SK-N-SH treated with all-trans-retinoic acid at 6 μM for 48 hours (cell line): ENCODE results near the gene SLC9A7.
"Not testable (repeated sequence)": the region's sequence is repeated elsewhere in the genome, so short reads cannot be mapped to it uniquely, and the experiment has no call there.

Experiments used
- ATAC-seq: fragments of 200-7000 bp; cut with Tn5 transposase; 3 replicates; pipeline ENCODE4 v1.9.1; 2020; ENCODE audit warnings: mild to moderate bottlenecking, moderate library complexity
- ARNTL ChIP-seq: fragments of 450-650 bp; formaldehyde crosslinking; IDR thresholded peaks from 2 replicates; pipeline ENCODE4 v1.5.0; 2020; ENCODE audit warnings: low read depth, mild to moderate bottlenecking, moderate library complexity, borderline replicate concordance
- BACH2 ChIP-seq: fragments of 250-450 bp; sonication (Bioruptor Pico); IDR thresholded peaks from 2 replicates; pipeline ENCODE4 v1.9.0; 2021; ENCODE audit warnings: mild to moderate bottlenecking, borderline replicate concordance
- CSDC2 ChIP-seq: fragments of 250-450 bp; sonication (Bioruptor Pico); IDR thresholded peaks from 2 replicates; pipeline ENCODE4 v1.5.0; 2020; ENCODE audit warnings: mild to moderate bottlenecking, moderate library complexity
- ESRRG ChIP-seq: fragments of 250-450 bp; sonication (Bioruptor Pico); IDR thresholded peaks from 2 replicates; pipeline ENCODE4 v1.6.1; 2021; ENCODE audit warnings: mild to moderate bottlenecking
- GLIS3 ChIP-seq: fragments of 250-450 bp; sonication (Bioruptor Pico); IDR thresholded peaks from 2 replicates; pipeline ENCODE4 v1.5.0; 2020; ENCODE audit warnings: mild to moderate bottlenecking, moderate library complexity
- ISL1 ChIP-seq: fragments of 250-450 bp; sonication (Bioruptor Pico); IDR thresholded peaks from 2 replicates; pipeline ENCODE4 v2.1.2; 2022; ENCODE audit warnings: mild to moderate bottlenecking, moderate library complexity
- OSR1 ChIP-seq: fragments of 250-450 bp; sonication (Bioruptor Pico); IDR thresholded peaks from 2 replicates; pipeline ENCODE4 v1.8.0; 2022; ENCODE audit warnings: moderate library complexity, mild to moderate bottlenecking, inconsistent platforms
- PPARA ChIP-seq: fragments of 250-450 bp; sonication (Bioruptor Pico); IDR thresholded peaks from 2 replicates; pipeline ENCODE4 v1.5.0; 2020; ENCODE audit warnings: mild to moderate bottlenecking, borderline replicate concordance
- RARB ChIP-seq: fragments of 250-450 bp; sonication (Bioruptor Pico); IDR thresholded peaks from 2 replicates; pipeline ENCODE4 v1.8.0; 2021; ENCODE audit warnings: mild to moderate bottlenecking, moderate library complexity
- SNAI2 ChIP-seq: fragments of 250-450 bp; sonication (Bioruptor Pico); IDR thresholded peaks from 2 replicates; pipeline ENCODE4 v1.5.0; 2020; ENCODE audit warnings: mild to moderate bottlenecking, moderate library complexity
- TCF4 ChIP-seq: fragments of 250-450 bp; sonication (Bioruptor Pico); IDR thresholded peaks from 2 replicates; pipeline ENCODE4 v1.8.0; 2021; ENCODE audit warnings: mild to moderate bottlenecking, moderate library complexity, borderline replicate concordance
- TOX ChIP-seq: fragments of 250-450 bp; sonication (Bioruptor Pico); IDR thresholded peaks from 2 replicates; pipeline ENCODE4 v1.8.0; 2021; ENCODE audit warnings: mild to moderate bottlenecking, moderate library complexity, borderline replicate concordance
- ZC3H10 ChIP-seq: fragments of 250-450 bp; sonication (Bioruptor Pico); IDR thresholded peaks from 2 replicates; pipeline ENCODE4 v1.5.1; 2021; ENCODE audit warnings: mild to moderate bottlenecking, moderate library complexity
- ZFP3 ChIP-seq: fragments of 250-450 bp; sonication (Bioruptor Pico); IDR thresholded peaks from 2 replicates; pipeline ENCODE4 v1.5.0; 2020; ENCODE audit warnings: mild to moderate bottlenecking, moderate library complexity
- ZFP30 ChIP-seq: fragments of 450-650 bp; formaldehyde crosslinking; IDR thresholded peaks from 2 replicates; pipeline ENCODE4 v1.5.0; 2022; ENCODE audit warnings: mild to moderate bottlenecking, moderate library complexity
- ZNF565 ChIP-seq: fragments of 450-650 bp; formaldehyde crosslinking; conservative IDR thresholded peaks from 2 replicates; pipeline ENCODE4 v1.5.0; 2020; ENCODE audit warnings: low read depth, mild to moderate bottlenecking, moderate library complexity
- ZNF70 ChIP-seq: fragments of 450-650 bp; formaldehyde crosslinking; IDR thresholded peaks from 2 replicates; pipeline ENCODE4 v1.5.0; 2020; ENCODE audit warnings: mild to moderate bottlenecking, moderate library complexity
- ZNF8 ChIP-seq: fragments of 450-650 bp; formaldehyde crosslinking; IDR thresholded peaks from 2 replicates; pipeline ENCODE4 v1.5.0; 2020; ENCODE audit warnings: mild to moderate bottlenecking, moderate library complexity
- TF ChIP-seq, protein P1 (sequence below): fragments of 250-450 bp; sonication (Bioruptor Pico); IDR thresholded peaks from 2 replicates; pipeline ENCODE4 v1.8.0; 2020; ENCODE audit warnings: mild to moderate bottlenecking, moderate library complexity, borderline replicate concordance
- TF ChIP-seq, protein P2 (sequence below): fragments of 250-450 bp; sonication (Bioruptor Pico); IDR thresholded peaks from 2 replicates; pipeline ENCODE4 v1.5.0; 2020; ENCODE audit warnings: mild to moderate bottlenecking, moderate library complexity
- TF ChIP-seq, protein P3 (sequence below): fragments of 250-450 bp; sonication (Bioruptor Pico); IDR thresholded peaks from 2 replicates; pipeline ENCODE4 v1.5.1; 2021; ENCODE audit warnings: mild to moderate bottlenecking, moderate library complexity
- TF ChIP-seq, protein P4 (sequence below): fragments of 250-450 bp; sonication (Bioruptor Pico); IDR thresholded peaks from 2 replicates; pipeline ENCODE4 v1.5.1; 2020; ENCODE audit warnings: low read depth, mild to moderate bottlenecking, moderate library complexity

Gene SLC9A7

DNA sequence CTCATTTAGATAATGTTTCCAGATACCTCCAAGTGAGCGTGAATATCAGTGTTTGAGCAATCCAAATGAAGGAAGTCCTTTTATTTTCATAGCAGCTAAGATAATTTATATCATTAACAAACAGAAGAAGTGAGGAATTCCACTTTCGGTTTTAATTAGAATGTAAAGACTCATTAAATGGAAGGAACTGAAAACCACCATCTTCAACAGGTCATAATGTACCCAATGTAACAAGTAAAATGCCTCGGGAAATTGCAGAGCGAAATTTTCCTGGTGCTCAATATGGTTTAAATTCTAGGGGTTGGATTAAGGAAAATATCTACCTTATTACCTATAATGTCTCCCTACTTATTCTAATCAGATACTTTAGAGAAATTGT is 33.9 kb upstream of the SLC9A7 start:
- no peak for TF ChIP-seq ZFP3
- TF ChIP-seq, protein P1, sequence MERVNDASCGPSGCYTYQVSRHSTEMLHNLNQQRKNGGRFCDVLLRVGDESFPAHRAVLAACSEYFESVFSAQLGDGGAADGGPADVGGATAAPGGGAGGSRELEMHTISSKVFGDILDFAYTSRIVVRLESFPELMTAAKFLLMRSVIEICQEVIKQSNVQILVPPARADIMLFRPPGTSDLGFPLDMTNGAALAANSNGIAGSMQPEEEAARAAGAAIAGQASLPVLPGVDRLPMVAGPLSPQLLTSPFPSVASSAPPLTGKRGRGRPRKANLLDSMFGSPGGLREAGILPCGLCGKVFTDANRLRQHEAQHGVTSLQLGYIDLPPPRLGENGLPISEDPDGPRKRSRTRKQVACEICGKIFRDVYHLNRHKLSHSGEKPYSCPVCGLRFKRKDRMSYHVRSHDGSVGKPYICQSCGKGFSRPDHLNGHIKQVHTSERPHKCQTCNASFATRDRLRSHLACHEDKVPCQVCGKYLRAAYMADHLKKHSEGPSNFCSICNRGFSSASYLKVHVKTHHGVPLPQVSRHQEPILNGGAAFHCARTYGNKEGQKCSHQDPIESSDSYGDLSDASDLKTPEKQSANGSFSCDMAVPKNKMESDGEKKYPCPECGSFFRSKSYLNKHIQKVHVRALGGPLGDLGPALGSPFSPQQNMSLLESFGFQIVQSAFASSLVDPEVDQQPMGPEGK (CRISPR knock-in tag) = no peak
- TF ChIP-seq, protein P2, sequence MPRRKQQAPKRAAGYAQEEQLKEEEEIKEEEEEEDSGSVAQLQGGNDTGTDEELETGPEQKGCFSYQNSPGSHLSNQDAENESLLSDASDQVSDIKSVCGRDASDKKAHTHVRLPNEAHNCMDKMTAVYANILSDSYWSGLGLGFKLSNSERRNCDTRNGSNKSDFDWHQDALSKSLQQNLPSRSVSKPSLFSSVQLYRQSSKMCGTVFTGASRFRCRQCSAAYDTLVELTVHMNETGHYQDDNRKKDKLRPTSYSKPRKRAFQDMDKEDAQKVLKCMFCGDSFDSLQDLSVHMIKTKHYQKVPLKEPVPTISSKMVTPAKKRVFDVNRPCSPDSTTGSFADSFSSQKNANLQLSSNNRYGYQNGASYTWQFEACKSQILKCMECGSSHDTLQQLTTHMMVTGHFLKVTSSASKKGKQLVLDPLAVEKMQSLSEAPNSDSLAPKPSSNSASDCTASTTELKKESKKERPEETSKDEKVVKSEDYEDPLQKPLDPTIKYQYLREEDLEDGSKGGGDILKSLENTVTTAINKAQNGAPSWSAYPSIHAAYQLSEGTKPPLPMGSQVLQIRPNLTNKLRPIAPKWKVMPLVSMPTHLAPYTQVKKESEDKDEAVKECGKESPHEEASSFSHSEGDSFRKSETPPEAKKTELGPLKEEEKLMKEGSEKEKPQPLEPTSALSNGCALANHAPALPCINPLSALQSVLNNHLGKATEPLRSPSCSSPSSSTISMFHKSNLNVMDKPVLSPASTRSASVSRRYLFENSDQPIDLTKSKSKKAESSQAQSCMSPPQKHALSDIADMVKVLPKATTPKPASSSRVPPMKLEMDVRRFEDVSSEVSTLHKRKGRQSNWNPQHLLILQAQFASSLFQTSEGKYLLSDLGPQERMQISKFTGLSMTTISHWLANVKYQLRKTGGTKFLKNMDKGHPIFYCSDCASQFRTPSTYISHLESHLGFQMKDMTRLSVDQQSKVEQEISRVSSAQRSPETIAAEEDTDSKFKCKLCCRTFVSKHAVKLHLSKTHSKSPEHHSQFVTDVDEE (CRISPR knock-in tag) = no peak
- no peak for TF ChIP-seq ZFP30 (CRISPR knock-in tag)
- no peak for TF ChIP-seq ZNF70 (CRISPR knock-in tag)
- TF ChIP-seq ISL1 (CRISPR knock-in tag) = no peak; the same call in 1 of the 2 replicates
- no peak for TF ChIP-seq PPARA (CRISPR knock-in tag)
- TF ChIP-seq OSR1 = no peak
- no peak for TF ChIP-seq TCF4 (CRISPR knock-in tag)
- TF ChIP-seq RARB (CRISPR knock-in tag) = no peak
- TF ChIP-seq, protein P3, sequence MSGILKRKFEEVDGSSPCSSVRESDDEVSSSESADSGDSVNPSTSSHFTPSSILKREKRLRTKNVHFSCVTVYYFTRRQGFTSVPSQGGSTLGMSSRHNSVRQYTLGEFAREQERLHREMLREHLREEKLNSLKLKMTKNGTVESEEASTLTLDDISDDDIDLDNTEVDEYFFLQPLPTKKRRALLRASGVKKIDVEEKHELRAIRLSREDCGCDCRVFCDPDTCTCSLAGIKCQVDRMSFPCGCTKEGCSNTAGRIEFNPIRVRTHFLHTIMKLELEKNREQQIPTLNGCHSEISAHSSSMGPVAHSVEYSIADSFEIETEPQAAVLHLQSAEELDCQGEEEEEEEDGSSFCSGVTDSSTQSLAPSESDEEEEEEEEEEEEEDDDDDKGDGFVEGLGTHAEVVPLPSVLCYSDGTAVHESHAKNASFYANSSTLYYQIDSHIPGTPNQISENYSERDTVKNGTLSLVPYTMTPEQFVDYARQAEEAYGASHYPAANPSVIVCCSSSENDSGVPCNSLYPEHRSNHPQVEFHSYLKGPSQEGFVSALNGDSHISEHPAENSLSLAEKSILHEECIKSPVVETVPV (CRISPR knock-in tag) = no peak
- no peak for TF ChIP-seq SNAI2 (CRISPR knock-in tag)
- no peak for ATAC-seq

DNA sequence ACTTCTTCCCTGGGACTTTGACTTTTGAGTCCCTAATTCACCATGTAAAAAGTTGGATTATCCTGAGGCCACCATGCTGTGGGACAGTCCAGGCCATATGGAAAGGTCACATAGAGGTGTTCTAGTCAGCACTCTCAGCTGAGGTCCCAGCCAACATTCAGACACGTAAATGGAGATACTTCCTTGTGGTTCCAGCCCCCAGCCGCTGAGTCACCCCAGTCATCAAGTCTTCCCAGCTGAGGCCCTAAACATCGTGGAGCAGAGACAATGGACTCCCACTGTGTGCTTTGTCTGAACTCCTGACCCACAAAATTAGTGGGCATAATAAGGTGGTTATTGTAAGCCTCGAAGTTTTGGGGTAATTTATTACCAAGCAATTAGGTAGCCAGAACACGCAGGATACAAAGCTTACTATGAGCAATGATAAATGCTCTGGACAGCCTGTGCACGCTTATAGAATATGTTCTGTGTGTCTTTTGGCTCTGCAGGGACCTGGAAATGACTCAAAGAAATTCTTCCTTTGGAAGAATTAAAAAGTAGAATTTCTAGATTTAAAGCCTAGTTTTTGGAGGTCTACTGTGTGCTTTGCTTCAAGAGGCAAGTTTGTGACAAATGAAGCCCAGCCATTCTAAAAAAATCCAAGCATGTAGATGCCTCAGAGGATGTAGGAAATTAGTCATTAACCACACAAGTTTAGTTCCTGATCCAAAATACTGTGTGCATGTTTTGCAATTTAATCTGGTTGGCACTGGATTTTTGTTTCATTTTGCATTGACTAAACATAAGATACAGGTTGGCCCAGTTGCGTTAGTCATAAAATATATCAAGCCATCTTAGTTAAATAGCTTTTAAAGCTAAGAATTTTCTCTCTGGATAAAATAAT is 33.2 kb upstream of the SLC9A7 start:
- TF ChIP-seq ISL1 (CRISPR knock-in tag) = peak; percentile 69; the same call in 1 of the 2 replicates
- TF ChIP-seq ESRRG (CRISPR knock-in tag) = no peak
- peak; percentile 76 for ATAC-seq

DNA sequence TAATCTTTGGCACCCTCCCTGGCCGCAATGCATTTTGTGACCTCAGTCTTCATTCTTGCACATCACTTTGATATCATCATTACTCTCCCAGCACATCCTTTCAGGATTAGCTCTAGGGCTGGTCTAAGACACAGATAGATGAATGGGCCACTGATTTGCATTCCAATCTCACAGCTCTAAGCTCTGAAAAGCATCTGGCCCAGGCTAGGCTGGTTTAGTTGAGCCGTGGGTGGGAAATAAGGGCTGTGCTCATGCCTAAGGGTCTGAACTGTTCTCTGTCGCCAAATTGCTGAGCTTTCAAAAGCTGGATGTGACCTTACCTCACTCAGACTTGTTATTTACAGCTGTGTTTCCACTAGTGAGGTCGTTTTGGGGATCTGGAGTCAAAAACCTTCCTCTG is 30.0 kb upstream of the SLC9A7 start:
- no peak for TF ChIP-seq ZNF70 (CRISPR knock-in tag)
- TF ChIP-seq BACH2 (CRISPR knock-in tag) = no peak
- no peak for TF ChIP-seq ZNF565 (CRISPR knock-in tag)
- TF ChIP-seq ZFP3 = no peak
- no peak for TF ChIP-seq GLIS3 (CRISPR knock-in tag)
- TF ChIP-seq, all 23 proteins: peak for 0
- ATAC-seq = peak; percentile 38; the same call in 2 of the 3 replicates

DNA sequence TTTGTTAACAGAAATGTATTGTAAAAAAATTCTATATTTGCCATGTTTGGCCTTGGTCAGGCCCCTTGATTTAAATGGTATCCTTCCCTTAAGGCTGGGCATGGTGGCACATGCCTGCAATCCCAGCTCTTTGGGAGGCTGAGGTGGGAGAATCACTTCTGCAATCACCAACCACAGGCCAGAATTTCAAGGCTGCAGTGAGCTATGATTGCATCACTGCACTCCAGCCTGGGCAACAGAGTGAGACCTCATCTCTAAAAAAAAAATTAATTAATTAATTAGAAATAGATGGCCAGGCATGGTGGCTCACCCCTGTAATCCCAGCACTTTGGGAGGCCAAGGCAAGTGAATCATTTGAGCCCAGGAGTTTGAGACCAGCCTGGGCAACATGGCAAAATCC is 25.5 kb upstream of the SLC9A7 start:
- ATAC-seq = not testable (repeated sequence)

DNA sequence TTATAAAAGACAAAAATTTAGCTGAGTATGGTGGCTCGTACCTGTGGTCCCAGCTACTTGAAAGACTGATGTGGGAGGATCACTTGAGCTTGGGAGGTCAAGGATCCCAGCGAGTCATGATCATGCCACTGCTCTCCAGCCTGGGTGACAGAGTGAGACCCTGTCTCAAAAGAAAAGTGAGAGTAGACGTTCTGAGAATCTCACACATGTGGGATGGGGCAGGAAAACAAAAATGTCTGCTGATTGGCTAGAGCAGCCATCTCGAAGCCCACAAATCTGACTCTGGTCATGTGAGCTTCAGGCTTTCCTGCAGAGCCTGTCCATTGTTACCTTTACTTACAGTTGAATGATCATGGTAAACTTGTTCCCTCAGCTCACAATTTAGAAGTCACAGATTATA is 23.1 kb upstream of the SLC9A7 start:
- ATAC-seq = no peak
- TF ChIP-seq, protein P2 (CRISPR knock-in tag) = no peak
- TF ChIP-seq TCF4 (CRISPR knock-in tag) (no peak), CSDC2 (CRISPR knock-in tag) (no peak), TOX (CRISPR knock-in tag) (no peak), ZNF8 (CRISPR knock-in tag) (no peak), ZC3H10 (no peak), ESRRG (CRISPR knock-in tag) (no peak), BACH2 (CRISPR knock-in tag) (no peak), ARNTL (CRISPR knock-in tag) (no peak), ZNF70 (CRISPR knock-in tag) (no peak), SNAI2 (CRISPR knock-in tag) (no peak), RARB (CRISPR knock-in tag) (no peak)
- TF ChIP-seq, protein P1 (CRISPR knock-in tag) = no peak
- TF ChIP-seq, protein P4, sequence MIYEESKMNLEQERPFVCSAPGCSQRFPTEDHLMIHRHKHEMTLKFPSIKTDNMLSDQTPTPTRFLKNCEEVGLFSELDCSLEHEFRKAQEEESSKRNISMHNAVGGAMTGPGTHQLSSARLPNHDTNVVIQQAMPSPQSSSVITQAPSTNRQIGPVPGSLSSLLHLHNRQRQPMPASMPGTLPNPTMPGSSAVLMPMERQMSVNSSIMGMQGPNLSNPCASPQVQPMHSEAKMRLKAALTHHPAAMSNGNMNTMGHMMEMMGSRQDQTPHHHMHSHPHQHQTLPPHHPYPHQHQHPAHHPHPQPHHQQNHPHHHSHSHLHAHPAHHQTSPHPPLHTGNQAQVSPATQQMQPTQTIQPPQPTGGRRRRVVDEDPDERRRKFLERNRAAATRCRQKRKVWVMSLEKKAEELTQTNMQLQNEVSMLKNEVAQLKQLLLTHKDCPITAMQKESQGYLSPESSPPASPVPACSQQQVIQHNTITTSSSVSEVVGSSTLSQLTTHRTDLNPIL (CRISPR knock-in tag) = no peak
